Psoas muscle (tissue), 8 donors: Measurements from ENCODE around the gene HPCA. TPM values are rescaled to one million over a fixed set of nuclear protein-coding genes. Genes with fewer than 3 reads are reported as not detected.
A peak's percentile ranks its signal among the peaks of the same experiment; 100 is the strongest.

Experiments
- ATAC-seq, 4 donors: fragments of 200-7000 bp; cut with Tn5 transposase; one replicate each; pipeline ENCODE4 v1.9.1; 2020; ENCODE audit warnings: moderate library complexity in 3 of 4, mild to moderate bottlenecking in 2 of 4
- DNase-seq, 2 donors: peaks; one replicate each; pipeline ENCODE4 v3.0.0-alpha.2; 2020
- H3K27ac ChIP-seq: fragments of 200-600 bp; one replicate; pipeline ENCODE4 v1.8.0; 2022
- H3K27me3 ChIP-seq, 3 donors: fragments of 200-600 bp in 1 of 3; one replicate each; pipeline versions ENCODE4 v1.6.1 to v1.8.0; 2013 to 2022; ENCODE audit warnings: low read length in 2 of 3, mild to moderate bottlenecking in 2 of 3, moderate library complexity in 1 of 3; ENCODE audit not compliant: insufficient read depth in 3 of 3
- H3K36me3 ChIP-seq, 2 donors: fragments of 200-600 bp in 1 of 2; one replicate each; pipeline versions ENCODE4 v1.6.1 to v1.8.0; 2013 to 2022; ENCODE audit warnings: low read depth in 1 of 2, mild to moderate bottlenecking in 1 of 2, moderate library complexity in 1 of 2; ENCODE audit not compliant: insufficient read depth in 1 of 2
- H3K4me1 ChIP-seq: fragments of 200-600 bp; one replicate; pipeline ENCODE4 v1.8.0; 2022
- H3K4me3 ChIP-seq: fragments of 200-600 bp; one replicate; pipeline ENCODE4 v1.8.0; 2022; ENCODE audit warnings: mild to moderate bottlenecking
- H3K9me3 ChIP-seq: fragments of 200-600 bp; one replicate; pipeline ENCODE4 v1.8.0; 2022
- CTCF ChIP-seq: fragments of 200-600 bp; IDR thresholded peaks from one replicate; pipeline ENCODE4 v1.8.0; 2022; ENCODE audit warnings: antibody characterized with exemption
- WGBS, 3 donors: extraction: QIAGEN DNeasy Blood & Tissue Kit; methylation state at CpG; one replicate each; pipeline versions ENCODE4 v1.1.6 to v1.1.7; 2013; 5-methylcytosine and 5-hydroxymethylcytosine counted together
- intact Hi-C, 2 donors: fragments of 100-400 bp; cut with DNase I; formaldehyde crosslinking; loops; one replicate each; pipeline versions ENCODE4 v1.11.0 to v1.14.2; 2022
- polyA plus RNA-seq, 3 donors: library from polyadenylated mRNA; stranded (reverse); fragments of 200-250 nt; gene quantifications; one replicate each; pipeline ENCODE4 v1.2.3, GENCODE V29; 2013
- total RNA-seq, 4 donors: library from RNA; stranded (reverse); fragmentation: NEBNext Ultra II Directional in 2 of 4; extraction: Animal tissue kit (Norgen Biotek cat#: 25700) in 2 of 4; gene quantifications; one replicate each; pipeline versions ENCODE4 v1.2.1 to v1.2.4, GENCODE V29; 2021 to 2023
- donor health status: healthy with polysubstance abuse.
- donor health status: DM: no; HTN: no; CAD: no; lungs with moderate emphysema.
- donor health status: Bipolar disorder and iron deficiency.
- donor health status: healthy.
- donor health status: DM: yes; HTN: yes; CAD: no.
- donor health status: DM: no; HTN: no; CAD: no.
- donor health status: DM: no; HTN: no; CAD: no.
- donor health status: DM: yes; HTN: yes; CAD: no.

HPCA gene
- total and polyA plus RNA-seq, 7 donors = 0.22 TPM; not detected in 6

DNA sequence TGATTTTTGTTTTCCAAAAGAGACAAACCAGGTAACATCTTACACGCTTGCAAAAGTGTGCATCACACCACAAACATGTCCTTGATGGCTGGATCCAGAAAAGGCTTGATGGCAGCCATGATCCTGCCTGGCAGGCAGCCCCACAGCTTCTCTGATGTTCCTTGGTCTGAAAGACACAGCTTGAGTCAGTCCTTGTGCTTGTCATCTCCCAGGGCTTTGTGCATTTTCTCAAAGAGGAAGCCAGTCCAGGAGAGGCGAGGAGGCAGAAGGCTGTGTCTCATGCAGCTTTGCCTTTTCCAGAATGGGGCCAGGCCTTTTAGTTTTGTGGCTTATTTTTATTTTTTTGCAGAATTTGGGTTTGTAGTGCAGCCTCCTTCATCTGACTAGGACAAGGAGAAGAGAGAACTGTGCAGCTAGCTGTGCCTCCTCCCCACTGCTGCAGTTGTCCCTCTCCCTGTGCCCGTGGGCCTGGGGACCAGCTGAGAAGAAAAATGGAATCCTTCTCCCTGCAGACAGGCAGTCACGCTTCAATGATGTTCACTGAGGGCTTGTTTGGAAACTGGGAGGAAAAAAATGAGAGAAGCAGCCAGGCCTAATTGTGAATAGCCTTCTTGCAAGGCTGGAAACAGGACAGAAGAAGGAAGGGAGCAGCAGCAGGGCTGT lies 22.9 kb upstream of the HPCA start:
- TF ChIP-seq CTCF = no peak
- H3K4me1 ChIP-seq = peaks cover 27% of the 10 kb centered on the region
- H3K9me3 ChIP-seq = no peaks in the 10 kb centered on the region
- peaks cover 0 to 27% of the 10 kb centered on the region in 2 donors for H3K36me3 ChIP-seq
- H3K27ac ChIP-seq = no peak overlapping the region
- WGBS, 3 donors = 72 to 81% (median 76%) methylated on average over 4 of the region's 4 CpGs
- H3K4me3 ChIP-seq = no peak overlapping the region
- H3K27me3 ChIP-seq = no peaks in the 10 kb centered on the region
- intact Hi-C loops = no loop called here
- ATAC-seq = no peak
- DNase-seq = no peak

GRCh38 chr1:32863881-32864245 lies 22.4 kb upstream of the HPCA start:
- peaks cover 0 to 23% of the 10 kb centered on the region in 2 donors for H3K36me3 ChIP-seq
- ATAC-seq = no peak
- H3K4me3 ChIP-seq = no peak overlapping the region
- 93 to 94% (median 94%) methylated on average over 1 of the region's 1 CpG for WGBS, 3 donors
- H3K27ac ChIP-seq = no peak overlapping the region
- H3K27me3 ChIP-seq = no peaks in the 10 kb centered on the region
- no peak for TF ChIP-seq CTCF
- H3K4me1 ChIP-seq = peaks cover 27% of the 10 kb centered on the region
- intact Hi-C loops = no loop called here
- no peaks in the 10 kb centered on the region for H3K9me3 ChIP-seq
- DNase-seq = no peak

DNA sequence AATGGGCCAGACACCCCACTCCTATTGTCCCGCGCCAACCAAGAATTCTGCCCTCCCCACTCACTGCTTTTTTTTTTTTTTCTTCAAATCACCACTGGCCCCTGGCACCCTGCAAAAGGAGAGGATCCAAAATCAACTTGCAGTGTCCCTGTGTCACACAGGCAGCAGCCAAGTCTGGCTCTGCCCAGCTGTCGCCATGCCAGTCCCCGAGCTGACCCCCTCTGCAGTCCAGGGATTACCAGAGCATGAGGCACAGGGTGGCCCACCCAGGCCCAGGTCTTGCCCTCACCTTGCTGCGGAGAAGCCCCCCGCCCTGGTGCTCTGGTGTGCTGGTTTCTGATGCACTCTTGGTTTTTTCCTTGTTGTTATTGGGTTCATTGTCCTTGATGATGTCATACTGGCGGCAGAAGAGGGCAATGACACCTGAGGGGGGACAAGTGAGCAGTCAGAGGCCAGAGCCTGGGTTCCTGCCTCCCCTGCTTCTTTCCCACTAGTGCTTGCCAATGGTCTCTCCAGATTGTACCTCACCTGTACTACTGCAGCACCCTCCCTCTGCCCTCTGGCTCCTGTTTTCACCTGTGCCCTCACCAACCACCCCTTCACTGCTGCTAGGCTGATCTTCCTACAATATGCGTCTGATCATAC lies 21.8 kb upstream of the HPCA start:
- TF ChIP-seq CTCF = no peak
- Histone ChIP-seq H3K27me3 (no peaks in the 10 kb centered on the region), H3K4me1 (peaks cover 27% of the 10 kb centered on the region), H3K9me3 (no peaks in the 10 kb centered on the region), H3K27ac (peak overlapping the region; percentile 10), H3K4me3 (no peak overlapping the region), H3K36me3 (peaks cover 0 to 23% of the 10 kb centered on the region in 2 donors)
- WGBS, 3 donors = 49 to 56% (median 53%) methylated on average over 8 of the region's 8 CpGs
- peak; percentile 30 to 65 (median 42) for ATAC-seq
- intact Hi-C loops = no loop called here
- DNase-seq = no peak

DNA sequence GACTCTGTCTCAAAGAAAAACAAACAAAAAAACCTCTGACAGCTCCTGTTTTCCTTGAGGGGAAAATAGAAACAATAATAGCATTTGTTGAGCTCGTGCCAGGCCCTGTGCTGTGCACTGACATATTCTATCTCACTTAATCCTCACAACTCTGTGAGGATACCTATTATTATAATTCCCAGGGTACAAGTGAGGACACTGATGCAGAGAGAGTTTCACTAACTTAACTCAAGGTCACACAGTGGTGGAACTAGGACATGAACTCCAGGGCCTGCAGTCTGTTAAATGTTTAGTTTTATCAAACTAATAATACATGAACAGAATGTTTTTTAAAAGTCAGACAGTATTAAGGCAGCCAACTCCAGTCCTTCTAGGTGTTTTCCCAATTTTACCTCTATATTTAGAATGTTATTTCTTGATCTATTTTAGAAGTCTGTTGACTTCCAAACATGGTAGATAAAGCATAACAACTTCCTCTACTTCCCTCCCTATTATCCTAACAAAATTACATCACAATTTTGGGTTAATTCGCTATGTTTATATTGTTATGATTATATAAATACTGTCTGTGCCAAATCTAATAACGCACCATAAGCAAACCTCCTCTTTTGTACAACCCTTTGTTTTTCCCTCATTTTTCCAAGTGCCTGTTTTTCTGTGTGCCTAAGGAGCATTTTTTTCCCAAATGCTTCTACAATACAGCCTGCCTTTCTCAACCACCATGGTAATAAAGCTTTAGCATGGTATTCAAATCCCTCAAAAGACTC lies 20.5 kb upstream of the HPCA start:
- DNase-seq (no peak), ATAC-seq (peak in 1 of 4 donors; percentile 29)
- TF ChIP-seq CTCF = no peak
- peak overlapping the region; percentile 54 for H3K27ac ChIP-seq
- intact Hi-C loops = no loop called here
- peaks cover 28% of the 10 kb centered on the region for H3K4me1 ChIP-seq
- no peak overlapping the region for H3K4me3 ChIP-seq
- WGBS, 3 donors = 52 to 66% (median 54%) methylated on average over 3 of the region's 3 CpGs
- H3K36me3 ChIP-seq = peaks cover 0 to 21% of the 10 kb centered on the region in 2 donors
- H3K9me3 ChIP-seq = no peaks in the 10 kb centered on the region
- H3K27me3 ChIP-seq = no peaks in the 10 kb centered on the region
